GM21526 (cell line): ENCODE results near the gene C1orf94.
"Not testable (repeated sequence)": the region's sequence is repeated elsewhere in the genome, so short reads cannot be mapped to it uniquely, and the experiment has no call there.

ENCODE experiments used
- ATAC-seq: cut with Tn5 transposase; IDR thresholded peaks from one replicate; pipeline ENCODE4 v1.9.1; 2021; ENCODE audit warnings: moderate library complexity; ENCODE audit not compliant: unreplicated experiment, low FRiP score

Gene C1orf94

DNA sequence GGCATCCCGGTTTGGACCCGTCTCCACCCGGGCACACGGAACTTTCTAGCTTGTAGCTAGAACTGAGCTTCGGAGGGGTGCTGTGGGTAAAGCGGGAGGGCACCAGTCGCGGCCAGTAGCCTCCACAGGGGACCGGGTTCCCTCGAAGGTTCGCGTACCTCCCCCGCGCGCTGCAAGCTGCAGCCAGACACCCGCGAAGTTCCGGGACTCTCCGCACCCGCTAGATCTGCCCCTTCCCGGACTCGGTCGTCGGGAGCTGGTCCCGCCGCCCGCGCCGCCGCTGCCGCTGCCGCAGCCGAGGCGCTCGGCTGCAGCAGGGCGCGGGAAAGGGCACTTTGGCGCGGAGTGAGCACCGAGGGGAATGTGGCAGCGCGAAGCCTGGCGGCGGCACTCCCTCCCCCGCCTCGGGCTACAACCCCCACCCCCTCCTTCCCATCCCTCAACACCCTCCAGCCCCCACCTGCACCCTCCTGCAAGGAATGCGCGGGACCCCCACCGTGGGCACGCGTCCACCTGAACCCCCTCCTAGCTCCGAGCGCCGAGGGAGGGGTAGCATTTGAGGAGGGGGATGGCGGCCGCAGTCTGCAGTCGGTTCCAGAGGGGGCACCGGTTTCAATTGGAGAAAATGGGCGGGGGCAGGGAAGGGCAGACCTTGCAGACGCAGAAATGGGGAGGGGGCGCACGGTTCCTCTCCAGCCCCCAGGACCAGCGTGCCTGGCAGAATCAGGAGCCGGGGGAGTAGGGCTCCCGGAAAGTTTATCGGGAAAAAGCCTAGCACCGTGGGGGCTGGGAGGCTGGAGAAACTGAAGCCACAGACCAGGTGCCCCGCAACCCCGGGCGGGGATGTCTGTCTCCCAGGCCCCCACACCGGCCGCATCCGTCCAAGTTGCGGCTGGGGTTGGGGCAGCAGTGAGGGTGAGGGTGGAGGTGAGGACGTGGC lies 12.6 kb upstream of the C1orf94 start:
- ATAC-seq, result no peak

DNA sequence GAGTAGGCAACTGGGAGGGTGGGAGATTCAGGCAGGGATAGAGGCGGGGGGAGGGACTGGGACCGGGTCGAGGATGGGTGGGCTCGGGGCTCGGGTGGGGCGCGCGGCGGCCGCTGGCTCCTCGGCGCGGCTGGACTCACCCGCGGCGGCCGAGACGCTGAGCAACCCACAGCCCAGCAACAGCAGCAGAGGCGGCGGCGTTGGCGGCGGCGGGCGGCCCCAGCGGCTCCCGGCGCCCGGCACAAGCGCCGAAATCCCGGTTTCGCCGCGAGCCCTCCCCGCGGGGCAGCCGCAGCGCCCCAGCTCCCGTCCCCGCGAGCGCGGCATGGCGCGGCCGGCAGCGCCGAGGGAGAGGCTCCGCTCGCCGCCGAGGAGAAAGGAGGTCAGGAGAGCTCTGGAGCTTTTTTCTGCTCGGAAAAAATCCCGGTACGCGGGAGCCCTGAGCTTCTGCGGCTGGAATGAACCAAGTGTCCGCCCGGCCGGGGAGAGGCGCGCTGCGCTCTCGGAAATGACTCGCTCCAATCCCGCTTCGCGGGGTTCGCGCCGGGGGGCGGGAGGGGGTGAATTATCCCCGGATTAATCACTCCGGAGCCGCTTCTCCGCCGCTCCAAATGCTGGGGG lies 11.8 kb upstream of the C1orf94 start, which contains the start of gene CSMD2:
Gene CSMD2, minus strand, starts transcription at position 460 of the 621 bp plus-strand sequence. Its CDS starts 133 bp downstream, at position 327.
- no peak for ATAC-seq

DNA sequence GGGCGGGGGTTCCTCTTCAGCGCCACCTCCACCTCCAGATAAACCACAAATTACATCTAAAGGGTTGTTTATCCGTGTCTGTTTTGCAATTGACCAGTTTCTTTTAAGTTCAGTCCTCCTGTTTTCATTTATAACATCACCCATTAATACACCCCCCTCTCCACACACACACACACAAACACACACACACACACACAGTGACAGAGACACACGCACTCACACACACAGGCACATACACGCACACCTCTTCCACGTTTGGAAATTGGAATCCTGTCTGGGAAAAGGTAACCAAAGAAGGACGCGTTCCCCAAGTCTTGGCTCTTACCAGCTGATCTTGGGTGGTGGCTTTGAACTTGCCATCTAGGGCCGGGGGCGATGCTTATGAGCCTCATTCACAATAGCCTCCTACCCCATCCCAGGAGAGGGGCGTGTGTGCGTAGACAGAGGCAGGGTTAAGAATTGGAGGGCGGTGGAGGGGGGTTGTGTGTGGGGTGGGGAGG lies 11.2 kb upstream of the C1orf94 start:
- no peak for ATAC-seq

DNA sequence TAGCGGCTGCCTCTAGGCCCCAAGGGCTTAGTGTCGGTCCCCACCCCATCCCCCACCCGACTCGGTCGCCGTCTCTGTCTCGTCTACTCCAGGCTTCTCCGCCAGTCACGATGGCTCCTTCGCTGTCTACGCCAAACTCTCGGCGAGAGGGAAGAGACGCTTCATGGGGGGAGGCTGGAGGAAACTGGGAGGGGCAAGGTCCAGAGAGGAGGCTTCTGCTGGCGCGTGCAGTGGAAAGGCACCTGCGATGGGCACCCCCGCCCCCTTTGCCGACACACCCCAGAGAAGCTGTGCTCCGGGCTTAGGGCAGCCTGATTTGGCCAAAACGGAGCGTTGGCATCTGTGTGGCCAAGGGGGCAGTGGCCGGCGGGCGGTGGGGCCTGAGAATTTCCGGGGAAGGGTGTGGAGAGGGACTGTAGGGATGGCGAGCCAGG lies 10.5 kb upstream of the C1orf94 start:
- no peak for ATAC-seq

DNA sequence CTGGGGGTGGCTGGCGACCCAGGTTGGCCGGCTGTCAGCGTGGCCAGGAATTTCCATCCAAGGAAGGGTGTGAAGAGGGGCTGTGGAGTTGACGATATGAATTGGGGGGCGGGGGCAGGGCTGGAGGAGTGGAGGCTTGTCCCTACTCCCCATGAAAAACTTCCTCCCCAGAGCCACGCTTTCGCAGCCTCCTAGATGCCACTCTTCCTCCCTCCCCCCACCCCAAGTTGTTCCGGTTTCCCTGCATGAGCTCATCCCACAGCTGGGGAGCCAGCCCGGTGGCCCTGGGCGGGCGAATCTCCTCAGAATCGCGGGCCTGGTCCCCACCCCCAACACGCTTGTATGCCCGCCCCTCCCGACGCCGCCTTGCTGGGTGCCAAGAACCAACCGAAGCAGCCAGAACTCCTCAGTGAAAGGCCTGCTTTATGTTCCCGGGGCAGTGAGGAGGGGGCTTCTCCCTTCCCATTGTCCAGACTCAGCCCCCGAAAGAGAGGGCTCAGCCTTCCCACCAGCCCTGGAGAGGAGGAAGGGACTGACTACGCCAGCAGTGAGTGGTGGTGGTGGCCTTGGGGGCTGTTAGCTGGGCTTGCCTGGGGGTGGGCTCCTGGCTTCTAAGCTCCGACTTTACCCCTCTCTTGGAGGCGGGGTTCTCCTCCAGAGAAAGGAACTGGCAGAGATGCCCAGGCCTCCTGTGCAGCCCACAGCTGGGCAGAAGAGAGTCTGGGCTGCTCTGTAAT lies 9.9 kb upstream of the C1orf94 start:
- ATAC-seq, result no peak

DNA sequence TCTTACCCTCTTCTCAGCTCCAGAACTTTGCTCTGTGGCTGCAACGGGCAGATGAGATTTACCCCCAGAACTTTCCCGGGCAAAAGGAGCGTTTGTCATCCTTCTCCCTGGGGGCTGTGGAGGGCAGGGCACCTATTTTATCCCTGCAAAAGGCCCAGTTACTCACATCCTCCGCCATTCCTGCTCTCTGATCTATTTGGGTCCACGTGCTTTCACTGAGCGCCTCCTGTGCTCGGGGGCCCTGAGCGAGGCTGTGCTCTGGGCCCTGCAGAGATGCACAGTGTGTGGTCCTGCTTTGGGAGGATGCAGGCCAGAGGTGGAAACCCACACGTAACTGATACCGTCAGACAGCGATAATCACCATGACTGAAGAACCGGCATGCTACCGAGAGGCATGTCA lies 9.3 kb upstream of the C1orf94 start:
- ATAC-seq, result no peak

DNA sequence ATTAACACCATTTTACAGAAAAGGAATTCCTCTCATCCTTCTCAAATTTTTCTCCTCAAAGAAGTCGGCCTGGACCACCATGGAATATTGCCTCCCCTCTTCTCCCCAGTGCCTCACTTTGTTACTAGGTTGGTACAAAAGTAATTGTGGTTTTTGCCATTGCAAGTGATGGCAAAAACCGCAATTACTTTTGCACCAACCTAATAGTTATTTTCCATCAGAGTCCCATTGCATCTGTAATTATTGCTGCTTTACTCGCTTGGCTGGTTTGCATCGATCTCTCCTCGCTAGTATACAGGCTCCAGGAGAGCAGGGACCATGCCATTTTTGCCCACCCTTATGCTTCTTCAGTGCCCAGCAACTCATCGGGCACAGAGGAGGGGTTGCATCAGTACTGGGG lies 963 bp upstream of the C1orf94 start:
- no peak for ATAC-seq

DNA sequence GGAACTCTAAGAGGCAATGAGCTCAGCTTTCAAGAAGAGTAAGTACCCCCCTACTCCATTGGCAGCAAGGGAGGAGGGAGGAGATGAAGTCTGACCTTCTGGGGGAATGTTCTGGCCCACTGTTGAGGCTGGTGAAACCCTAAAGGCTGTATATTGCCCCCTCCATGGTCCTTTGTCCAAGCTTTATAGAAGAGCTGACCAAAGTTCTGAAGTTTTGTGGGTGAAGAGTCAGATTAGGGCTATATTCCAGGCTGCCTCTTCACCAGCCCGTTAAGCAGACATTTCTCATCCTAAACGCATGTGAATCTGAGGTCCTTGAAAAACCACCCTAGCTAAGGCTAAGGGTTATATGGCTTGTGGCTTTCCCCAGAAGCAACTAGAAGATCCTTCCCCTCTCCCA lies 1.4 kb downstream of the C1orf94 start:
- no peak for ATAC-seq

DNA sequence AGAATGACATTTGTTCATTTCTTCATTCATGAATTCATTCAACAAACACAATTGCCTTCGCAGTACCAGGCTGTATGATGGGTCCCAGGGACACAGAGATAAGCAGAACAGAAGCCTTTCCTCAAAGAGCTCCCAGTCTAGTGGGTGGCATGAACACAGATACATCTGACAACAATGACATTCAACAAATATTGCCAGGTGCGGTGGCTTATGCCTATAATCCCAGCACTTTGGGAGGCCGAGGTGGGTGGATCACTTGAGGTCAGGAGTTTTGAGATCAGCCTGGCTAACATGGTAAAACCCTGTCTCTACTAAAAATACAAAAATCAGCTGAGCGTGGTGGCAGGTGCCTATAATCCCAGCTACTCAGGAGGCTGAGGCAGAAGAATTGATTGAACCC lies 6.7 kb downstream of the C1orf94 start:
- ATAC-seq, result not testable (repeated sequence)

DNA sequence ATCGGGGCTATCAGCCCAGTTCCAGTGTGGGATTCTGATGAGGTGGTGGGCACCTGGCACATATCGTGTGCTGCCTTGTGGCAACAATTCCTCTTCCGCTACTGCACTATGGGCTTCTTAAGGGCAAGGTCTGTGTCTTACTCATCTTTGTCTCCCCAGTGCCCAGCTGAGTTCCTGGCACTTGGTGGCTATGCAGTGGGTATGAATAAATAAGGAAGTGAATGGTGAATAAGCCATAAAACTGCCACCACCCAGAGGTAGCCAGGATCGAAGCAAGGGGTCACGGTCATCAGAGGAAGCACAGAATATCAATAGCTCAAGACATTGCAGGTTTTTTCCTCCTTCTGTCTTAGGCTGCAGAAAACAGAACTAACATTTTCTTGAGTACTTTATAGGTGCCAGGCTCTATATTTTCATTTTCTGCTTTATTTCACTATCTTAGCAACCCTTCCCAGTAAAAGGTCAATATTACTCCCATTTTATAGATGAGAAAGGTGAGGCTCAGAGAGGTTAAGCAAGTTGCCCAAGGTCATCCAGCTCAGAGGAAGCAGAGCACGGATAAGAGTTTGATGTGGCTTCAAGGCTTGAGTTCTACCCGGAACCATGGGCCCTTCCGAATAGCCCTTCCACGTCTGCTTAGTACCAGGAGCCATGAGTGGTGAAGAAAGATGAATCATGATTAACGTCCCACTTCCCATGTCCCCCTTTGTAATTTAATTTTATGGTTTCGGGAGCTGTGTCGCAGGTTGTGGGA lies 10.2 kb downstream of the C1orf94 start:
- ATAC-seq, result no peak

DNA sequence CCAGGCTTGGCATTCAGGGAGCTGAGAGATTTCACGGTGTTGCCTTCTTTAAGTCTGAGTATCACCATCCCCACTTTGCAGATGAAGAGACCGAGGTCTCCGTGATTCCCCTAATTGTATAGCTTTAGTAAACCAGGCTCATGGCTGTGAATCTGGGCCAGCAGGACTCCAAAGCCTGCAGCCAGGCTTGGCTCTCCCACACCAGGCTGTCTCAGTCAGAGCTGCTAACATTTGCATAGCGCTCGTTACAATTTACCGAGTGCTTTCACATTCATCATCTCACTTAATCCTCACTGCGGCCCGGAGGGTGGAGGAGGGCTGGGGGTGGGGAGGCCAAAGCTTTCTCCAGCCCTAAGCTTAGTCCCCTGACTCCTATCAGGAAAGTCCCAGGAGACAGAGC lies 11.7 kb downstream of the C1orf94 start:
- ATAC-seq, result no peak

DNA sequence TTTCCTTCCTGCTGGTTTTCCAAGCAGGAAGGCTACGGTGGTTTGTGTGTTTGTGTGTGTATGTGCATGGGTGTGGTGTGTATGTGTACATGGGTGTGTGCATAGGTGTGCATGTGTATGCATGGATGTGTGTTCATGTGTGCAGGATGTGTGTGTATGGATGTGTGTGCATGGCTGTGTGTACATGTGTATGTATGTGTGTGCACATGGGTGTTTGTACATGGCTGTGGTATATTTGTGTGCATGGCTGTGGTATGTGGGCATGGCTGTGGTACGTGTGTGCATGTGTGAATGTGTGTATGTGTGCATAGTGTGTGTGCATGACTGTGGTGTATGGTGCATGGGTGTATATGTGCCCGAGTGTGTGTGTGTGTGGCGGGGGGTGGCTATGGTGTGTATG lies 12.3 kb downstream of the C1orf94 start:
- no peak for ATAC-seq

DNA sequence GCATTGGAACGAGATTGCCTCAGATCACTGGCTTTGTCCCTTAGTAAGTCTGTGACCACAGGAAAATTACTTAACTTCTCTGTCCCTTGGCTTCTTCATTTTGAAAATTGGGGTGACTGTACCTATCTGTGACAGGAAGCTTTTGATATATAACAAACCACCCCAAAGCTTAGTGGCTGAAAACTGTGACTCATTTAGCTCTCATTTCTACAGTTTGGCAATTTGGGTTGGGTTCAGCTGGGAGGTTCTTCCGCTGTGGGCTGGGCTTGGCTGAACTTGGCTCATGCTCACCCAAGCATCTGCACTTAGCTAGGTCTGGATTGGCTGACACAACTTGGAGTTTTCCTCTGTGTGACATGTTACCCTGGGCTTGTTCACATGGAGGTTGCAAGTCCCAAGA lies 14.0 kb downstream of the C1orf94 start:
- no peak for ATAC-seq

DNA sequence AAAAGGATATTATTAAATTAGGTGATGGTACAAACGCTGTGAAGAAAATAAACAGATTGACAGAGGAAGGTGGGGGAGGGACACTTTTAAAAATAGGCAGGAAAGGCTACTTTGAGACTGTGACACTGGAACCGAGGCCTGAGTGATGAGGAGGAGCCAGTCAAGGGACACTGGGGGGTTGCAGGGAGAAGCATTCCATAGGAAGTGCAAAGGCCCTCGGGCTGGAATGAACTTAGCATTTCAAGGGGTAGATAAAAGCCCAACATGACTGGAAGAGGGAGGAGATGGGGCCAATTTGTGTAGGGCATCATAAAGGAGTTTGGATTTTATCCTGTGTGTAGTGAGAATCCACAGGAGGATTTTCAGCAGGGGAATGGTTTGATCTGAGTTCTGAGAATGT lies 15.9 kb downstream of the C1orf94 start:
- no peak for ATAC-seq

DNA sequence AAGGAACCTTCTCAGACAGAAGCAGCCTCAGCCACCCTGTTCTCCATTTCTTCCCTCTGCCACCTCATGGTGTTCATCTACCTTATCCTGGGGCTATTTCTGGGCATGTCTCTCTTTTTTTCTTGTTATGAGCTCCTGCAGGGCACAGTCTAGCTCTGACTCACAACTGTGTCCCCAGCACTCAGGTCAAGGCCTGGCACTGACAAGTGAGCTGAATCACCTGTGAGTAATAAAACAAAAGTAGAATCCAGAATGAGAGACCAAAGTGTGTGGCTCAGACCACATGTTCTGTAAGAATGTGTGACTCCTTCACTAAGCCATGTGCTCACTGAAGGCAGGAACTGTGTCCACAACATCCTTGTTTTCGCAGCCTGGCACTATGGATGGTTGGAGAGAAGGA lies 23.2 kb downstream of the C1orf94 start:
- ATAC-seq, result no peak

DNA sequence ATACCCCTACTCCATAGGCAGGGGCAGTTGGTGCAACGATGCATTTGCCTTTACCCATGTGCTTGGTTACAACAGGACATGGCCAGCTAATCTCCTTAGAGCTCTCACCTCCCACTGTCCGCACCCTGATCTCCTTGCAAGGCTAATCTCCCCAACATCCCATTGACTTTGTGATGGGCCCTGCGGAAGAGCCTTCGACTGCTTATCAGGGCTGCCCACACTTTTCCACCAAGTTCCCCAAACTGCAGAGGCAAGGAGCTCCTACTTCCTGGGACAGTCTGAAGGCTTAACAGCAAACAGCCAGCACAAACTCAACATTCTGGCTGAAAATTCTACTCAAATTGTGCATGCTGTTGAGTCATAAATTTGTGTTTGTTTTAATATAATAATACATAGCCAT lies 36.0 kb downstream of the C1orf94 start:
- ATAC-seq, result no peak

DNA sequence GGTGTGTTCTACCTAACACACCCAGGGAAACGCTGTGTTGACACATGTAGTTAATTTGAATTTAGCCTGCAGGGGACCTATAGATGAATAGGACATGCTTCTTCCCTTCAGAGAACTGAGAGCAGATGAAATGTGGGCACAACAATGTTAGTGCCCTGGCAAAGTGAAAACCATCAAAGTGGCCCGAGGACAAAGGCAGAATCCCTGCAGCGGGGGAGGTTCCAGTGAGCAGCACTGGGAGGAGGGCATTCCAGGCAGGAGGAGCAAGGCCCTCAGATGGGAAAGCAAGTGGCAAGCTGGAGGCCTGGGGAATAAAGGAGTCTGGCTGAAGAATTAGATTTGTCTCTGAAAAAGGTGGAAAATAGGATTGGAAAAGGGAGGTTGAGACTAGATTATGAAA lies 37.2 kb downstream of the C1orf94 start:
- ATAC-seq, result no peak

DNA sequence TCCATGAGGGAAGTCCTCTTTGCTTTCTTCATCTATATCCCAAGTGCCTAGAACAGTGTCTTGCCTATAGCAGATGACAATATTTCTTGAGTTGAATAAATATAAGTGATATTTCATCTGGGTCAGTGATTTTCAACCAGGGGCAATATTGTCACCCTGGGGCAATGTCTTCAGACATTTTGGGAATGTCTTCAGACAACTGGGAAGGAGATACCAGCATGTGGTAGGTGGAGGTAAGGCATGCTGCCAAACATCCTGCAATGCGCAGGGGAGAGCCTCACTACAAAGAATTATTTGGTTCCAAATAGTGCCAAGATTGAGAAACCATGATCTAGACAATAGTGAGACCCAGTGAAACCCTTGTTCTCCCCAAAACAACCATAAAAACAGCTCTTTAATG lies 54.7 kb downstream of the C1orf94 start:
- ATAC-seq, result no peak

DNA sequence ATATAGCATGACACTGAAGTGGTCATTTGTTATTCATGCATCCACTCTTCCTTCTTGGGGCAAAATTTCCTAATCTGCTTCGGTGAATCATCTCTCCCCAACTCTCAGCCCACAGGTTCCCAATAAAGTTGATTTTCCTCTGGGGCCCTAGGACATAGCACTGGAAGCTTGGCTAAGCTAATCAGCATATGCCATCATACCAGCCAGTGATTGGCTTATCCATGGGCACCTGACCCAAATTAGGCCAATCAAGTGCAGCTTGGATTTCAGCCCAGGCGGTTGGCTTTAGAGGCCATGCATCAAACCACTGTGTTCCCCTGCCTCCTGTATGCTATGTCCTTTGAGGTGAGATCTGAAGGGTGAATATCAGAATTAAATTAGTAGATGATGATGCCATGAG lies 58.9 kb downstream of the C1orf94 start:
- no peak for ATAC-seq

DNA sequence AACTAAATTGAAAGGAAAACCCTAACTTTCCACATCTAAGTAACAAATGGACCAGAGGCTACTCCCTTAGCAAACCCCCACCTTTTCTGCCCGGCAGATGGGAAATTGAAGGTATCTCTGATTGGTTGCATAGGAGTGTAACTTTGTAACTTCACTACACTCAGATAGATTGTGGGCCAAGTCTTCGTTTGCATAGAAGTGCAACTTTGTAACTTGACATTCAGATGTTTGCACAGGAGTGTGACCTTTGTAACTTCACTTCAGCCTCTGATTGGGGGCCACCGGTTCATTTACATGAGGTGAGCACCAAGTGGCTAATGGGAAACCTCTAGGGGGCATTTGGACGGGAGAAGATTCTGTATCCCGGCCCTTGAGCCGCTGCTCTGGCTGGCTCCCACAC lies 59.4 kb downstream of the C1orf94 start:
- ATAC-seq, result no peak
